GM12878 (cell line): ENCODE results near the gene GLP1R. TPM values are rescaled to one million over a fixed set of nuclear protein-coding genes. Genes with fewer than 3 reads are reported as not detected.

Source experiments
- ATAC-seq: fragments of 200-7000 bp; cut with Tn5 transposase; 3 replicates; pipeline ENCODE4 v1.9.1; 2020; ENCODE audit warnings: mild to moderate bottlenecking, moderate library complexity
- BruUV-seq: library from RNA; stranded (reverse); fragments of 400-500 nt; replicated peaks from 2 replicates; lab custom pipeline; 2021; lab: Mats Ljungman, UMichigan
- CTCF ChIA-PET: fragments of 300-600 bp; sonication (Branson Sonifier 250); formaldehyde crosslinking; extraction: SDS; loops from one replicate; lab custom pipeline; 2021; ENCODE audit warnings: inconsistent platforms; lab: Yijun Ruan, JAX
- POLR2A ChIA-PET: fragments of 350-600 bp; formaldehyde crosslinking; extraction: SDS; loops from one replicate; lab custom pipeline; 2021; ENCODE audit warnings: inconsistent platforms; lab: Charles Lee
- RAD21 ChIA-PET: fragments of 300-600 bp; sonication (Branson Sonifier 250); formaldehyde crosslinking; loops from one replicate; lab custom pipeline; 2023; ENCODE audit warnings: antibody characterized with exemption; ENCODE audit not compliant: unreplicated experiment; lab: Charles Lee
- SMC1A ChIA-PET: fragments of 300-600 bp; sonication (Branson Sonifier 250); formaldehyde crosslinking; loops from one replicate; lab custom pipeline; 2023; ENCODE audit not compliant: unreplicated experiment, uncharacterized antibody; lab: Charles Lee
- DNase-seq: peaks from one replicate; pipeline ENCODE4 v3.0.0-alpha.2; 2011; ENCODE audit warnings: low read depth, low spot score
- FAIRE-seq: peaks from 3 replicates; lab custom pipeline; 2011; peaks lifted over from hg19 to GRCh38; lab: Jason Lieb, UNC
- H2AFZ ChIP-seq: 2 replicates; pipeline ENCODE4 v1.6.0; 2011; ENCODE audit warnings: low read depth, low read length, control low read depth; ENCODE audit not compliant: control insufficient read depth
- H3K27ac ChIP-seq: 2 replicates; pipeline ENCODE4 v1.5.1; 2011; ENCODE audit warnings: control low read depth; ENCODE audit not compliant: control insufficient read depth, insufficient read depth
- H3K27me3 ChIP-seq, 2 experiments: replicated peaks in 1 of 2; 2 replicates each; pipeline versions ENCODE4 v1.6.0 to v1.6.1; 2011; ENCODE audit warnings: low read length in 1 of 2; ENCODE audit not compliant: control insufficient read depth in 2 of 2, insufficient read depth in 2 of 2
- H3K36me3 ChIP-seq, 2 experiments: 2 replicates each; pipeline ENCODE4 v1.5.1; 2011; ENCODE audit warnings: low read length in 1 of 2; ENCODE audit not compliant: control insufficient read depth in 2 of 2, insufficient read depth in 2 of 2
- H3K4me1 ChIP-seq: 2 replicates; pipeline ENCODE4 v1.6.1; 2011; ENCODE audit warnings: mild to moderate bottlenecking, low read length, moderate library complexity, mixed read lengths; ENCODE audit not compliant: control insufficient read depth, insufficient read depth
- H3K4me2 ChIP-seq: 2 replicates; pipeline ENCODE4 v1.6.0; 2011; ENCODE audit warnings: control low read depth; ENCODE audit not compliant: control insufficient read depth, insufficient read depth
- H3K4me3 ChIP-seq: fragments of 200-600 bp; sonication (generic); 2 replicates; pipeline ENCODE4 v1.5.1; 2016
- H3K79me2 ChIP-seq: 2 replicates; pipeline ENCODE4 v1.6.0; 2011; ENCODE audit warnings: low read length; ENCODE audit not compliant: control insufficient read depth, insufficient read depth
- H3K9ac ChIP-seq: 2 replicates; pipeline ENCODE4 v1.8.0; 2011; ENCODE audit warnings: low read length, control low read depth, mixed read lengths; ENCODE audit not compliant: control insufficient read depth, insufficient read depth
- H3K9me3 ChIP-seq: replicated peaks from 3 replicates; pipeline ENCODE4 v1.5.1; 2011; ENCODE audit warnings: mild to moderate bottlenecking, low read length; ENCODE audit not compliant: control insufficient read depth, insufficient read depth
- H4K20me1 ChIP-seq: 2 replicates; pipeline ENCODE4 v1.6.0; 2011; ENCODE audit not compliant: control insufficient read depth, insufficient read depth
- BMI1 ChIP-seq: fragments of 450-650 bp; IDR thresholded peaks from 2 replicates; pipeline ENCODE4 v1.6.1; 2016; ENCODE audit warnings: mild to moderate bottlenecking, moderate library complexity, borderline replicate concordance
- CBX5 ChIP-seq: sonication (generic); IDR thresholded peaks from 2 replicates; pipeline ENCODE4 v1.6.1; 2016; ENCODE audit warnings: low read depth, moderate library complexity, mild to moderate bottlenecking, inconsistent platforms
- EP300 ChIP-seq, 2 experiments: fragments of 150-350 bp in 1 of 2; IDR thresholded peaks; 2 replicates each; pipeline ENCODE4 v1.6.1; 2011 to 2012; ENCODE audit warnings: low read depth in 2 of 2, low read length in 2 of 2, borderline replicate concordance in 1 of 2, improper control_type of control experiment in 1 of 2, inconsistent platforms in 1 of 2; ENCODE audit not compliant: control insufficient read depth in 1 of 2
- ESRRA ChIP-seq: IDR thresholded peaks from 2 replicates; pipeline ENCODE4 v1.6.1; 2012; ENCODE audit warnings: mild to moderate bottlenecking, low read length, improper control_type of control experiment
- KAT2A ChIP-seq: conservative IDR thresholded peaks from 2 replicates; pipeline ENCODE4 v1.6.1; 2011; ENCODE audit warnings: low read depth, low read length; ENCODE audit not compliant: control insufficient read depth
- MYB ChIP-seq: fragments of 150-350 bp; IDR thresholded peaks from 2 replicates; pipeline ENCODE4 v1.6.1; 2014; ENCODE audit warnings: mild to moderate bottlenecking, low read depth, low read length, borderline replicate concordance
- POLR2A ChIP-seq: IDR thresholded peaks from 2 replicates; pipeline ENCODE4 v1.6.1; 2011; ENCODE audit warnings: low read depth, mild to moderate bottlenecking, low read length
- SKIL ChIP-seq: fragments of 450-650 bp; IDR thresholded peaks from 2 replicates; pipeline ENCODE4 v1.6.1; 2017; ENCODE audit warnings: mild to moderate bottlenecking, low read depth, inconsistent platforms; ENCODE audit not compliant: poor library complexity, severe bottlenecking
- STAT3 ChIP-seq: IDR thresholded peaks from 2 replicates; pipeline ENCODE4 v1.6.1; 2011; ENCODE audit warnings: low read depth, low read length, improper control_type of control experiment
- ZZZ3 ChIP-seq: IDR thresholded peaks from 2 replicates; pipeline ENCODE4 v1.6.1; 2011; ENCODE audit warnings: low read depth; ENCODE audit not compliant: control insufficient read depth, insufficient read length
- WGBS: methylation state at CpG from one replicate; pipeline ENCODE4 v1.1.6; 2016; ENCODE audit warnings: low lambda C conversion rate; ENCODE audit not compliant: insufficient replicate concordance, insufficient coverage; ENCODE audit errors: missing lambda C conversion rate; 5-methylcytosine and 5-hydroxymethylcytosine counted together
- in situ Hi-C: fragments of 300-500 bp; cut with MboI; formaldehyde crosslinking; loops from 9 replicates; pipeline ENCODE4 v1.14.3; 2018; ENCODE audit warnings: mixed read lengths
- intact Hi-C: fragments of 100-400 bp; cut with micrococcal nuclease; formaldehyde crosslinking; loops from one replicate; pipeline ENCODE4 v1.14.2; 2022; ENCODE audit not compliant: unreplicated experiment
- polyA plus RNA-seq, 11 experiments: library from polyadenylated mRNA; depleted of rRNA in 4 of 11; unstranded in 6 of 11; stranded (reverse) in 5 of 11; fragments of >200 nt; fragmentation: Nextera tagmentation in 4 of 11; fragmentation: Illumina TruSeq in 1 of 11; extraction: Ambion mirVana in 4 of 11; extraction: Trizol in 1 of 11; gene quantifications; 1 replicate in 1 of 11; 2 replicates in 10 of 11; pipeline versions ENCODE4 v1.2.1 to v1.2.3, GENCODE V29; 2011 to 2016; ENCODE audit warnings: inconsistent platforms in 2 of 11, missing spikeins in 2 of 11, low read depth in 1 of 11
- total RNA-seq, 4 experiments: library from RNA; depleted of rRNA in 3 of 4; stranded (reverse); fragments of >200 nt in 3 of 4; fragmentation: Illumina TruSeq in 1 of 4; extraction: Trizol in 1 of 4; gene quantifications; 2 replicates each; pipeline versions ENCODE4 v1.2.1 to v1.2.3, GENCODE V29; 2013 to 2021

Gene GLP1R
- total and polyA plus RNA-seq, 10 of the 15 experiments (the other 5 are each of a cell fraction or from before 2014, with no cell fraction given) = 0.01 TPM; not detected in 9

- no peaks in the 10 kb centered on the region for H3K4me1 ChIP-seq
- RAD21 ChIA-PET = no interaction called here
- H3K27ac ChIP-seq = no peak overlapping the region
- H3K9ac ChIP-seq = no peak overlapping the region
- no peak overlapping the region for H3K4me2 ChIP-seq
- SMC1A ChIA-PET = interaction anchor here (1.0 kb wide), 1 partner anchor 9 kb away, joined by 3 read pairs; no protein-coding TSS in a partner anchor
- no peak for TF ChIP-seq KAT2A
- TF ChIP-seq STAT3 = no peak
- no peak for TF ChIP-seq CBX5
- TF ChIP-seq ZZZ3 = no peak
- no peak for TF ChIP-seq POLR2A
- TF ChIP-seq EP300 (IDR thresholded peaks at IDR 0.05; ENCODE audit: borderline replicate concordance in 1 of 2, control insufficient read depth in 1 of 2, low read depth in 2 of 2, low read length in 2 of 2) = no peak
- no peak for TF ChIP-seq ESRRA
- no peak for TF ChIP-seq MYB
- TF ChIP-seq BMI1 = no peak
- TF ChIP-seq SKIL = no peak
- POLR2A ChIA-PET = no interaction called here
- H4K20me1 ChIP-seq = no peaks in the 10 kb centered on the region; the same call in 1 of the 2 replicates
- no peaks in the 10 kb centered on the region for H3K36me3 ChIP-seq
- ATAC-seq (no peak), FAIRE-seq (no peak), DNase-seq (no peak)
- WGBS = 25% methylated on average over 3 of the region's 3 CpGs
- in situ Hi-C loops = no loop called here
- no peaks in the 10 kb centered on the region for H3K9me3 ChIP-seq
- no peaks in the 10 kb centered on the region for H3K27me3 ChIP-seq
- intact Hi-C loops = no loop called here
- CTCF ChIA-PET = interaction anchor here (1.3 kb wide), 2 partner anchors 9 to 297 kb away, joined by 3 read pairs; no protein-coding TSS in a partner anchor
- no peaks in the 10 kb centered on the region for H3K79me2 ChIP-seq
- H3K4me3 ChIP-seq = no peak overlapping the region
- no peak overlapping the region for H2AFZ ChIP-seq
- BruUV-seq = no TSS peak
Measured at GRCh38 chr6:39005774-39006173, 42.8 kb upstream of the GLP1R start.
